ENCODE results near the gene ATXN7.

The ATXN7 gene

DNA sequence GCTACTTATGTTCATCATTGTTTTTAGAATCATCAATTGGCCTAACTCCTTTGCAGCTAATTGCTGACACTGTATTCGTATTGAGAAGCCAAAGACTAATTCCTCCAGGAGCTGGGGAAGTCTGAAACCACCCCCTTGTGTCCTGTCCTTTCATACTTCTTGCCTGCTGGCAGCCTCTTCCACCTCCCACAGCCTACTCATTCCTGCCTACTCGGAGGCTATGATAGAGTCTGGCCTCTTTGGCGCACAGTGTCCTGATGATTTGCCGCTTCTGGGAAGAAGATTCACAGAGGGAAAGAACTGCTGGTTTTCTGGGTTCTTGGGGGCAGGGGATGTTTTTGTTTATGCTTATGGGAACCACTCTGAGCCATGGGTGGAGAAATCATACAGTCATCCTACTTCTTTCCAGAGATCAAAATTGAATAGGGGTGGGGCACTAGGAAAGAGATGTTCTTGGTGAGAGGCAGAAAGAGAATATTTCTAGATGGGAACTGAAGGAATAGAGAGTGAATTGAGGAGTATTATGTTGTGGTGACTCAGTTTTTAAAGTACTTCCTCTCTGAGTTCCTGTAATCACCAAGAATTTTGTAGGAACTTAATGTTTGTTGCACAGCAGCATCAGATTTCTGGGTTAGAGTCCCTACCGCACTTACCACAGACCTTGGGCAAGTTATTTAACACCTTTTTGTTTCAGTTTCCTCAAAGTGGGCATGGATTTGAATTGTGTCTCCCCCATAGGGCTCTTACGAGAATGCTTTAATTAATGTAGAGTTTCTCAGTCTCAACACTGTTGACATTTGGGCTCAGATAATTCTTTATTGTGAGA lies 70.6 kb downstream of the ATXN7 start:
- DNase-seq (ENCODE audit: low read depth): no peak

DNA sequence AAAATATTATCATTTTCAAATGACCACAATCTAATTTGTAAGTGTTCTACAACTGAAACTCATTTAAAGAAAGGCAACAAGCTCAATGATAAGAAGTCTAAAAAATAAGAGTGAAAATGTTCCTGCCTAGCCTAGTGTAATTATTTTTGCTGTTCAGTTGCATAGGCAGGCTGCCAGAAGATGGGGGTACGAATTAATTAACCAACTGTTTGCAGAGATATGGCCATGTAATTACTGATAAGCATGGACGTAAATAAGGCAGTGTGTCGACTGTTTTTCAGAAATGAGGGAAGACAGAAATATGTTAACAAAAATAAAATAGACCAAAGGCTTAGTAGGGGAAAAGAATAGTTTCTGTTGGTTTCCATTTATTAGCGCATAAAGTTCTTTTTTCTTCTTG lies 73.3 kb downstream of the ATXN7 start:
- DNase-seq (ENCODE audit: low read depth): no peak

DNA sequence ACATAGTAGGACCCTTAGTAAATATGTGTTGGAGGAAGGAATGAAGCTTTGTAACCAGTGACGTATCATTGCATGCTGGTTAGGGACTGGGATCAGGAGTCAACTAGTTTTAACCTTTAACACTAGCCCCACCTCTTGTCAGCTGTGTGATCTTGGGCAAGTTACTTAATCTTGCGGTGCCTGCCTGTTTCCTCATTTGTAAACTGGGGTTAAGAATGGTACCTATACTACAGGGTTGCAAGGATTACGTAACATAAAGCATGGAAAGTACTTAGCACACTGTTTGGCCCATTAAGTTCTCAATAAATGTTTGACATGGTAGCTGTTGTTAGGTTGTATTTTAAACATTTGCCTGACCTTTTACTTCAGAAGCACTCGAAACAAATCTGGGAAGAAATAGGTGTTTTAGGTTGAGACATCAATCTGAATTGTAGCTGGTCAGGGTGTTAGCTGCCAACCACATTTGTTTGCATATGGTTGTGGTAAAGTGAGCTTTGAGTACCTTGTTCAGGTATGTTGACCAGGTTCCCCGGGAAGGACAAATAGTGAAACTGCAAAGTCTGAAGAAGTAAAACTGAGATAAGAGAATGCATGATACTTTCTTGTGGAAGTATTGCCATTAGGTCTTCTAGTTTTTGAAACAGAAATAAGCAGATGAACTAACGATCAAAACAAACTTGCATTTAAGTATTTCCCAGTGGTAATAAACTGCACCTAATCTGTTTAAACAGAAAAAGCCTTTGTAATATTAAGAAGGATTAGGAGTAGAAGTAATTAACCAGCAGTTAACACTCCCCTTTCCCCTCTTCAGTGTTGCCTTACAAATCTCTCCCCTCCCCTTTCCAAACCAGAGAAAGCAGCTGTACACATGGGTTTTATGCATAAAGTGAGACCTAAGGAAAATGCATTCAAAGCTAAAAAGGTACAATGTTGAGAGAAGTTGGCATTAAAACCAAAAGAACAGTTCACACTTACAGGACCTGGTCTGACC lies 74.3 kb downstream of the ATXN7 start:
- no peak for DNase-seq (ENCODE audit: low read depth)

DNA sequence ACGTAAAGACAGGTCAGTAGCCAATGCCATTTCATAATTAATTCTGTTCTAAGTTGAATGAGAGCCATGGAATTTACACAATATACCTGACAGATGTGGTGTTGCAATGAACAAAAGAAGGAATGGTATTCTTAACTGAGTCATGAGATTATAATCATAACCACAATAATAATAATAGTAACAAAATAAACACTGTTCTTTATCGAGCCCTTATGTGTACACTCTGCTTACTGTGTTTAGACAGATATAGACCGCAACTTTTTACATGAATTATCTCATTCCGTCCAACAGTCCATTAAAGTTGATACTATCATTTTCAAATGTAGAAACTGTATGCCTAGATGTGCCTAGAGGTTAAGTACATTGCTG lies 76.7 kb downstream of the ATXN7 start:
- no peak for DNase-seq (ENCODE audit: low read depth)

- DNase-seq (ENCODE audit: low read depth): no peak
Observed at GRCh38 chr3:63942528-63942927, 78.9 kb downstream of the ATXN7 start.

DNA sequence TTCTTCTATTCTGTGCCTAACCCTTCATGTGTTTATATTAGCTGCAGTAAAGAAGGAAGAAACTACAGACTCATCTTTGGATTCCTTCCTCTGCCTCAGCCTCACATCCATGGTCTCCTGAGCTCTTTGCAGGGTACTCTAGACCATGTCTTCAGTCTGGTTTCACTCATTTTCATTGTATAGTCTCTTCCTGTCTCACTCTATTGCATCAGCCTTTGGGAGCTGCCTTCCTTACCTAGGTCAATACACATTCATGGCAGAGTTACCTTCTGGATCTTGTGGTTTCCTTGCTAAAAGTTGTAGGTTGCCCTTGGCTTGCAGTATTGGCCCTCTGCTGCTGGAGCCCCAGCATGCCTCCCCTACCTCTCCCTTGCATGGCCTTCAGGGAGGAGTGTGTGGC lies 80.0 kb downstream of the ATXN7 start:
- DNase-seq (ENCODE audit: low read depth): no peak

DNA sequence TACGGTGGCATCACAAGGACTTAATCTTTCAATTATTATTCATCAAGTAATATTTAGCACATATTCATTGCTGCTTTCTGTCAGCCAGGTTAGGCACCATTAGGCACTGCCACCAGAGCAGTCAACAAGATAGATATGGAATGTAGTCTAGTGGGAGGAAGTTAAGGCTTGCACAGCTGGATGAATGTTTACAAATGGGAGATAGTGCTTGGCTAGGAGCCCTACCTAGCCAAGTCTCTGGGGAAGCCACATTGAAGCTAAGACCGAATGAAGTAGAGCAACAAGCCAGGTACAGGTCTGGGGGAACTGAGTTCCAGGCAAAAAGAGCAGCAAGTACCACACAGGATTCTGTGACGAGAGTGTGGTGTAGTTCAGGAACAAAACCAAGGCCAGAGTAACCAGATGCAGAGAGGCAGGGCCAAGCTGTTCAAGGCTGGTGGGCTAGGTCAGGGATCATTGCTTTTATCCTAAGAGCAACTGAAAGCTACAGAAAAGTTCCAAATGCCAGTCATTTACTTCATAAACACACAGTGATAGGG lies 82.0 kb downstream of the ATXN7 start:
- DNase-seq (ENCODE audit: low read depth): no peak

DNA sequence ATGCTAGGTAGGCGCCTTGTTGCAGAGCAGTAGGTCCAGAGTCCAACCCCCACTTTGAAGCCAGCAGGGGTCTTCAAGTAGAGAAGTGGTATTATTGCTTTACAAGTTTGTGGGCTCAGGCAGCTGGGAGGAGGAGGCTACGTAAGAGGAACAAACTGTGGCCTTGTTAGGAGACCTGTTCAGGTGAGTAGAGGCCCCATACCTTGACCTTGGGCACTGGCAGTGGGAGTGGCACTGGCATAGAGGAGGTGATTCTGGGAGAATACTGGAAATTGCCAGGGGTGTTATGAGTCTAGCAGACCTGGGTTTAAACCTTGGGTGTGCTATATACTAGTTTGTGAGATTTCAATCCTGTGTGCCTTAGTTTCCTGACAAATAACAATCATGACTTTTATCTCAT lies 83.1 kb downstream of the ATXN7 start:
- no peak for DNase-seq (ENCODE audit: low read depth)

DNA sequence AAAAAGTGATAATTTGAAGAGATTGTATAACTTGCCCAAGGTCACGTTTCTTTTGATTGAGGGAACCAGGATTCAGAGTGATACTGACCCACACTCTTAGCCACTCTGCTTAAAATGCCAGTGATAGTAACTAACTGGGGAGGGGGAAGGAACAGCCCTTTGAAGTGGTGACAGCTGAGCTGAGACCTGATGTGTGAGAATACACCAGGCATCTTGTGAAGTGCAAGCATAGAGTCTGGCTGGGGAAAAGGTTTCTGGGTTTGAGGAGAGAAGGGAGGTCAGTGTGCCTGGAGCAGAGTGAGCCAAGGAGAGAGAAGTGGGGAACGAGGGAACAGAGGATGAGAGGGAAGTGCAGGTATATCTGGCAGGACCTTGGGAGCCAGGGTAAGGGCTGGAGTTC lies 83.9 kb downstream of the ATXN7 start:
- DNase-seq (ENCODE audit: low read depth): no peak

DNA sequence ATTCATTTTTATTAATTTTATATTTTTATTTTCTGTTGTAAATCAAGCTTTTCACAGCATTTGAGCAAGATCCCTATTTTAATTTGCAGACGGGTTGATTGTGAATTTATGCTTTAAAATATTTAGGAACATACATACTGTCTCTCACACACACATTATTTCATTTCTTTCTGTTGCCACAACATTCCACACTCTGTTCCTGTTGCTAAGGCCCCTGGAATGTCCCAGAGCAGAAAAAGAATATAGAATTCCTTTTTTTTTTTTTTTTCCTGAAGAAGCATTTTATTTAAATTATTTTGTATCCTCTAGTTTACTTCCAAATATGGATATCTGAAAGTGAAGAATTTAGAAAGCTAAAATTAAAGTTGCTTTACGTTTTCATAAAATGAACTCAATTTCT lies 85.3 kb downstream of the ATXN7 start:
- DNase-seq (ENCODE audit: low read depth): no peak

DNA sequence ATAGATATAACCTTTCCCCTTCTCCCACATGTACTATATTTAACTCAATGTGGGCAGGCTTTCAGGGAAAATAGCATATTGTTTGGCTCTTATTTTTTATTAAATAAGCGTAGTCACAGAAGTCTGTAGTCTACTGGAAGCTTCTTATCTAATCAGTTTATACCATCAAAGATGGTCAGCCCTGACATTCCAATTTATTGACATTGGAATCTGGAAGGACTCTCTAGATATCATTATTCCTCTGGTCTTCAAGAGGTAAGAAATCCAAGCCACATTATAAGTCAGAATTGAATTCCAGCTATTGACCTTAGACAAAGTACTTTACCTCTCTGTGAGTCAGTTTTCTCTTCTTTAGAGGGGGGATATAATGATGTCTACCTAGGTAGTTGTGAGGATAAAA lies 87.0 kb downstream of the ATXN7 start:
- DNase-seq (ENCODE audit: low read depth): no peak

GRCh38 chr3:63951492-63952247 lies 88.0 kb downstream of the ATXN7 start:
- no peak for DNase-seq (ENCODE audit: low read depth)

DNA sequence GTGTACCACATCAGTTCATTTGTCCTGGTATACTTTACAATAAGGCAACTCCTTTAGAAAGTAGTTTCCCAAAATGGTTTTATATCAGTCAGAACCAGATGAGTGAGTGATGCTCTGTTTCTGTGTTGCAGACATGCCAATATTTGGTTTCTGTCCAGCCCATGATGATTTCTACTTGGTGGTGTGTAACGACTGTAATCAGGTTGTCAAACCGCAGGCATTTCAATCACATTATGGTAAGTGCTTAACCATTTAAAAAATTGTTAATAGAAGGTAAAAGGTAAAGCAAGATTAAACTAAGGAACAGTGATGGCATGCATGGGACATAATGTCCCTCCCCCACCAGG lies 88.6 kb downstream of the ATXN7 start:
- no peak for DNase-seq (ENCODE audit: low read depth)

- DNase-seq (ENCODE audit: low read depth): no peak
Observed at GRCh38 chr3:63954182-63954581, 90.5 kb downstream of the ATXN7 start.

- DNase-seq (ENCODE audit: low read depth): no peak
Observed at GRCh38 chr3:63955036-63955650, 91.5 kb downstream of the ATXN7 start.

DNA sequence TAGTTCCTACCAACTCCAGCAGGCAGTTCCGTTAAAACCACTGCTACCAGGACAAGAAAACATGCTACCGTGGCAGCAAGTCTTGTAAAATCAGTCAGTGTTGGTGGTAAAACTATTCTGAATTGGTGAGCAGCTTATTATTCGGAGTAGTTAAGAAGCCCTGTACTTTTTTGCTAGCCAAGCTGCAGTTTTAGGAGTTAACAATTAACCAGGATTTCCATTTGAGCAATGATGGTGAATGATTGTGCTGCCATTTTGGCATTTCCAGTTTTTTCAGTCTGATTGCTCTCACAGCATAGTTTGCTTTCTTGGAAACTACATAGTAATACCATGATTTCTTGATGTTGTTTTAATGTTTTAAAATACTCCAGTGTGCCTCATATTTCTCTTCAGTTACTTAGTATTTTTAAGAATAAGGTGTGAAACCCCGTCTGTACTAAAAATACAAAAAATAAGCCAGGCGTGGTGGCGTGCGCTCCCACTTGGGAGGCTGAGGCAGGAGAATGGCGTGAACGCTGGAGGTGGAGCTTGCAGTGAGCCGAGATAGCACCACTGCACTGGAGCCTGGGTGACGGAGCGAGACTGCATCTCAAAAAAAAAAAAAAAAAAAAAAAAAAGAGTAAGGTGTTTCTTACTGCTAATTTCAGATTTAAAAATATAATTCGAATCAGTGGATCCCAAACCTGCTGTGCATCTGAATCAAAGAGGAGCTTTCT lies 92.3 kb downstream of the ATXN7 start:
- DNase-seq (ENCODE audit: low read depth): no peak

GRCh38 chr3:63959146-63959545 lies 95.5 kb downstream of the ATXN7 start:
- DNase-seq (ENCODE audit: low read depth): no peak

GRCh38 chr3:63960048-63960711 lies 96.5 kb downstream of the ATXN7 start:
- DNase-seq (ENCODE audit: low read depth): no peak

DNA sequence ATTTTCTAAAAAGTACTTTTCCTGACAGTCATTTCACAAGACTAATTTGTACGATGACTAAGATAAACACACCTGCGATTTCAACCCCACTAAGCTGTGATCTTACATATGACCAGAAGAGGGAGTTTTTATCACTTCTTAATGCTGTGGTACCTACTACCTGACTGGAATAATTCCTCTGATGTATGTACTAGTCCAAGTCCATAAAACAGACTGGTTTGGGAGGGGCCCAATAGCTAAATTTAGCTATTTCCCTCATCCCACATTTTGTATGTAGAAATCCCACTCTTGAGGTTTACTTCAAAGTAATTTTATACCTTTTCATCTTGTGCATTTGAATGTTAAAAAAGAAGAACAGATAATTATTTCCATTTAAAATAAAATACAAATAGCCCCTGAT lies 98.2 kb downstream of the ATXN7 start:
- no peak for DNase-seq (ENCODE audit: low read depth)

GRCh38 chr3:63963496-63963895 lies 99.8 kb downstream of the ATXN7 start:
- no peak for DNase-seq (ENCODE audit: low read depth)
